Measurements from ENCODE around the gene SPSB2. TPM values are rescaled to one million over a fixed set of nuclear protein-coding genes. Genes with fewer than 3 reads are reported as not detected.

Gene SPSB2
- total and polyA plus RNA-seq, 2 experiments from 2014 or later = 8.2 to 13.1 TPM

DNA sequence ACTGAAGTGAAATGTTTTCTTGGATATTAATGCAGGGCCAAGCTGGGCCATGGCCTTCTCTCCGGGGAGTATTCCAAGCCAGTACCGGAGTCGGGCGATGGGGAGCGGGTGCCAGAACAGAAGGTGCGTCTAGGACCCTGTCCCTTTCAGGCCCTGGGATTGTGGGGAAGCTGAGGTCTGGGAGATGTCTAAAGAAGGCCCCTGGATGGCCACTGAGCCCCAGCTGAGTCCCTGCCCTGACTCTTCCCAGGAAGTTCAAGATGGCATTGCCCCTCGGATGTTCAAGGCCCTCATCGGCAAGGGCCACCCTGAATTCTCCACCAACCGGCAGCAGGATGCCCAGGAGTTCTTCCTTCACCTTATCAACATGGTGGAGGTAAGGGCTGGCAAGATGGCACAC is 13.0 kb downstream of the SPSB2 start:
- Histone ChIP-seq H3K27me3 (ENCODE audit: insufficient read depth) (no peaks in the 10 kb centered on the region), H3K4me3 (no peak overlapping the region), H3K36me3 (ENCODE audit: insufficient read depth) (peaks cover 27% of the 10 kb centered on the region), H3F3A (replicated peaks; ENCODE audit: low read depth) (no peaks in the 10 kb centered on the region; the same call in 1 of the 2 replicates), H3K4me2 (no peak overlapping the region), H3K4me1 (ENCODE audit: insufficient read depth) (no peaks in the 10 kb centered on the region), H2AFZ (no peak overlapping the region), H3K27ac (ENCODE audit: low read depth) (no peak overlapping the region), H3K79me2 (replicated peaks; ENCODE audit: insufficient read depth) (peaks cover 5% of the 10 kb centered on the region), H4K20me1 (replicated peaks; ENCODE audit: insufficient read depth) (no peaks in the 10 kb centered on the region; the same call in 1 of the 2 replicates), H3K9me2 (ENCODE audit: insufficient read depth) (no peaks in the 10 kb centered on the region)
- Mint-ChIP-seq H3K9me3 (no peaks in the 10 kb centered on the region; the same call in 2 of the 3 replicates), H3K4me3 (no peak overlapping the region), H3K36me3 (ENCODE audit: low read depth) (peaks cover 87% of the 10 kb centered on the region), H3K4me1 (peaks cover 1% of the 10 kb centered on the region; the same call in 2 of the 3 replicates), H3K27me3 (ENCODE audit: insufficient read depth, low read depth, poor library complexity) (peaks cover 5% of the 10 kb centered on the region), H3K27ac (no peak overlapping the region)
- DNase-seq (ENCODE audit: low spot score) (no peak), ATAC-seq (no peak)
- no peak for TF ChIP-seq STAT1 (IDR thresholded peaks at IDR 0.05; ENCODE audit: unreplicated experiment)
- no peak for TF ChIP-seq NANOG (IDR thresholded peaks at IDR 0.05; ENCODE audit: borderline replicate concordance)
- TF ChIP-seq, protein P1, sequence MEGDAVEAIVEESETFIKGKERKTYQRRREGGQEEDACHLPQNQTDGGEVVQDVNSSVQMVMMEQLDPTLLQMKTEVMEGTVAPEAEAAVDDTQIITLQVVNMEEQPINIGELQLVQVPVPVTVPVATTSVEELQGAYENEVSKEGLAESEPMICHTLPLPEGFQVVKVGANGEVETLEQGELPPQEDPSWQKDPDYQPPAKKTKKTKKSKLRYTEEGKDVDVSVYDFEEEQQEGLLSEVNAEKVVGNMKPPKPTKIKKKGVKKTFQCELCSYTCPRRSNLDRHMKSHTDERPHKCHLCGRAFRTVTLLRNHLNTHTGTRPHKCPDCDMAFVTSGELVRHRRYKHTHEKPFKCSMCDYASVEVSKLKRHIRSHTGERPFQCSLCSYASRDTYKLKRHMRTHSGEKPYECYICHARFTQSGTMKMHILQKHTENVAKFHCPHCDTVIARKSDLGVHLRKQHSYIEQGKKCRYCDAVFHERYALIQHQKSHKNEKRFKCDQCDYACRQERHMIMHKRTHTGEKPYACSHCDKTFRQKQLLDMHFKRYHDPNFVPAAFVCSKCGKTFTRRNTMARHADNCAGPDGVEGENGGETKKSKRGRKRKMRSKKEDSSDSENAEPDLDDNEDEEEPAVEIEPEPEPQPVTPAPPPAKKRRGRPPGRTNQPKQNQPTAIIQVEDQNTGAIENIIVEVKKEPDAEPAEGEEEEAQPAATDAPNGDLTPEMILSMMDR (conservative IDR thresholded peaks at IDR 0.05; ENCODE audit: low read depth in 2 of 2) = no peak
- TF ChIP-seq, protein P2, sequence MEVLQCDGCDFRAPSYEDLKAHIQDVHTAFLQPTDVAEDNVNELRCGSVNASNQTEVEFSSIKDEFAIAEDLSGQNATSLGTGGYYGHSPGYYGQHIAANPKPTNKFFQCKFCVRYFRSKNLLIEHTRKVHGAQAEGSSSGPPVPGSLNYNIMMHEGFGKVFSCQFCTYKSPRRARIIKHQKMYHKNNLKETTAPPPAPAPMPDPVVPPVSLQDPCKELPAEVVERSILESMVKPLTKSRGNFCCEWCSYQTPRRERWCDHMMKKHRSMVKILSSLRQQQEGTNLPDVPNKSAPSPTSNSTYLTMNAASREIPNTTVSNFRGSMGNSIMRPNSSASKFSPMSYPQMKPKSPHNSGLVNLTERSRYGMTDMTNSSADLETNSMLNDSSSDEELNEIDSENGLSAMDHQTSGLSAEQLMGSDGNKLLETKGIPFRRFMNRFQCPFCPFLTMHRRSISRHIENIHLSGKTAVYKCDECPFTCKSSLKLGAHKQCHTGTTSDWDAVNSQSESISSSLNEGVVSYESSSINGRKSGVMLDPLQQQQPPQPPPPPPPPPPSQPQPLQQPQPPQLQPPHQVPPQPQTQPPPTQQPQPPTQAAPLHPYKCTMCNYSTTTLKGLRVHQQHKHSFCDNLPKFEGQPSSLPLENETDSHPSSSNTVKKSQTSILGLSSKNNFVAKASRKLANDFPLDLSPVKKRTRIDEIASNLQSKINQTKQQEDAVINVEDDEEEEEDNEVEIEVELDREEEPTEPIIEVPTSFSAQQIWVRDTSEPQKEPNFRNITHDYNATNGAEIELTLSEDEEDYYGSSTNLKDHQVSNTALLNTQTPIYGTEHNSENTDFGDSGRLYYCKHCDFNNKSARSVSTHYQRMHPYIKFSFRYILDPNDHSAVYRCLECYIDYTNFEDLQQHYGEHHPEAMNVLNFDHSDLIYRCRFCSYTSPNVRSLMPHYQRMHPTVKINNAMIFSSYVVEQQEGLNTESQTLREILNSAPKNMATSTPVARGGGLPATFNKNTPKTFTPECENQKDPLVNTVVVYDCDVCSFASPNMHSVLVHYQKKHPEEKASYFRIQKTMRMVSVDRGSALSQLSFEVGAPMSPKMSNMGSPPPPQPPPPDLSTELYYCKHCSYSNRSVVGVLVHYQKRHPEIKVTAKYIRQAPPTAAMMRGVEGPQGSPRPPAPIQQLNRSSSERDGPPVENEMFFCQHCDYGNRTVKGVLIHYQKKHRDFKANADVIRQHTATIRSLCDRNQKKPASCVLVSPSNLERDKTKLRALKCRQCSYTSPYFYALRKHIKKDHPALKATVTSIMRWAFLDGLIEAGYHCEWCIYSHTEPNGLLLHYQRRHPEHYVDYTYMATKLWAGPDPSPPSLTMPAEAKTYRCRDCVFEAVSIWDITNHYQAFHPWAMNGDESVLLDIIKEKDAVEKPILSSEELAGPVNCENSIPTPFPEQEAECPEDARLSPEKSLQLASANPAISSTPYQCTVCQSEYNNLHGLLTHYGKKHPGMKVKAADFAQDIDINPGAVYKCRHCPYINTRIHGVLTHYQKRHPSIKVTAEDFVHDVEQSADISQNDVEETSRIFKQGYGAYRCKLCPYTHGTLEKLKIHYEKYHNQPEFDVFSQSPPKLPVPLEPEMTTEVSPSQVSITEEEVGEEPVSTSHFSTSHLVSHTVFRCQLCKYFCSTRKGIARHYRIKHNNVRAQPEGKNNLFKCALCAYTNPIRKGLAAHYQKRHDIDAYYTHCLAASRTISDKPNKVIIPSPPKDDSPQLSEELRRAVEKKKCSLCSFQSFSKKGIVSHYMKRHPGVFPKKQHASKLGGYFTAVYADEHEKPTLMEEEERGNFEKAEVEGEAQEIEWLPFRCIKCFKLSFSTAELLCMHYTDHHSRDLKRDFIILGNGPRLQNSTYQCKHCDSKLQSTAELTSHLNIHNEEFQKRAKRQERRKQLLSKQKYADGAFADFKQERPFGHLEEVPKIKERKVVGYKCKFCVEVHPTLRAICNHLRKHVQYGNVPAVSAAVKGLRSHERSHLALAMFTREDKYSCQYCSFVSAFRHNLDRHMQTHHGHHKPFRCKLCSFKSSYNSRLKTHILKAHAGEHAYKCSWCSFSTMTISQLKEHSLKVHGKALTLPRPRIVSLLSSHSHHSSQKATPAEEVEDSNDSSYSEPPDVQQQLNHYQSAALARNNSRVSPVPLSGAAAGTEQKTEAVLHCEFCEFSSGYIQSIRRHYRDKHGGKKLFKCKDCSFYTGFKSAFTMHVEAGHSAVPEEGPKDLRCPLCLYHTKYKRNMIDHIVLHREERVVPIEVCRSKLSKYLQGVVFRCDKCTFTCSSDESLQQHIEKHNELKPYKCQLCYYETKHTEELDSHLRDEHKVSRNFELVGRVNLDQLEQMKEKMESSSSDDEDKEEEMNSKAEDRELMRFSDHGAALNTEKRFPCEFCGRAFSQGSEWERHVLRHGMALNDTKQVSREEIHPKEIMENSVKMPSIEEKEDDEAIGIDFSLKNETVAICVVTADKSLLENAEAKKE (CRISPR knock-in tag; IDR thresholded peaks at IDR 0.05) = no peak

All from GM23338 (cell line).